Measurements from ENCODE around the gene FAXDC2. TPM values are rescaled to one million over a fixed set of nuclear protein-coding genes. Genes with fewer than 3 reads are reported as not detected.

FAXDC2 gene
- total RNA-seq = 6.7 and 13.7 TPM in 2 replicates

GRCh38 chr5:154850255-154851062 is at the start of gene FAXDC2:
FAXDC2 (minus strand) TSS chr5:154850603; CDS start chr5:154838178, 12,425 bp downstream.

GRCh38 chr5:154858297-154858971 is 8.0 kb upstream of the FAXDC2 start, which contains the start of gene CNOT8:
CNOT8 (plus strand) TSS chr5:154858627; CDS start chr5:154863279, 4,652 bp downstream.

Other genes starting within 250 kb of the FAXDC2 start
- gene LARP1, start 95.2 kb downstream of the FAXDC2 start, total RNA-seq = 77.5 and 101 TPM in 2 replicates
- gene CNOT8, start 8.0 kb upstream of the FAXDC2 start, total RNA-seq = 54.9 and 59.7 TPM in 2 replicates
- gene GEMIN5, start 87.6 kb upstream of the FAXDC2 start, total RNA-seq = 8.6 and 10.7 TPM in 2 replicates
- gene MRPL22, start 90.5 kb upstream of the FAXDC2 start, total RNA-seq = 12.0 and 35.9 TPM in 2 replicates
- under 0.01 TPM in 1 of 2 replicates, not detected in the other for gene KIF4B, start 163.2 kb upstream of the FAXDC2 start, total RNA-seq

Measured in pericardium fibroblast (primary cell).